Esophagus squamous epithelium (tissue), 5 donors: Measurements from ENCODE around the gene IGFBP6. TPM values are rescaled to one million over a fixed set of nuclear protein-coding genes. Genes with fewer than 3 reads are reported as not detected.

Experiments used
- DNase-seq: peaks from one replicate; lab custom pipeline; 2025; lab: John Stamatoyannopoulos, UW
- H3K27ac ChIP-seq, 4 donors: fragments of 200-600 bp; sonication (generic); one replicate each; pipeline ENCODE4 v1.5.1; 2016 to 2019; ENCODE audit warnings: mild to moderate bottlenecking in 1 of 4
- H3K27me3 ChIP-seq, 4 donors: fragments of 200-600 bp; sonication (generic); 1 replicate in 3 of 4; 2 replicates in 1 of 4; pipeline versions ENCODE4 v1.5.1 to v1.6.0; 2017 to 2021; ENCODE audit warnings: antibody characterized with exemption in 1 of 4
- H3K36me3 ChIP-seq, 3 donors: fragments of 200-600 bp; sonication (generic); one replicate each; pipeline ENCODE4 v1.5.1; 2016 to 2019
- H3K4me1 ChIP-seq, 3 donors: fragments of 200-600 bp; sonication (generic); one replicate each; pipeline ENCODE4 v1.5.1; 2017 to 2019
- H3K4me3 ChIP-seq, 4 donors: fragments of 200-600 bp; sonication (generic); 1 replicate in 3 of 4; 2 replicates in 1 of 4; pipeline ENCODE4 v1.5.1; 2016 to 2019; ENCODE audit warnings: mild to moderate bottlenecking in 2 of 4, moderate library complexity in 1 of 4
- H3K9me3 ChIP-seq, 3 donors: fragments of 200-600 bp; sonication (generic); one replicate each; pipeline ENCODE4 v1.5.1; 2016 to 2019
- CTCF ChIP-seq, 6 experiments: fragments of 450-650 bp in 4 of 6; fragments of 200-600 bp in 2 of 6; sonication (generic) in 2 of 6; IDR thresholded peaks; one replicate each; pipeline ENCODE4 v1.5.1; 2016 to 2019; ENCODE audit warnings: antibody characterized with exemption in 6 of 6, mild to moderate bottlenecking in 4 of 6, moderate library complexity in 4 of 6
- POLR2A ChIP-seq, 4 donors: fragments of 450-650 bp; IDR thresholded peaks; one replicate each; pipeline ENCODE4 v1.6.1; 2017; ENCODE audit warnings: antibody characterized with exemption in 4 of 4, mild to moderate bottlenecking in 4 of 4, moderate library complexity in 3 of 4
- WGBS, 2 donors: methylation state at CpG; one replicate each; pipeline ENCODE4 v1.1.5; 2018; 5-methylcytosine and 5-hydroxymethylcytosine counted together
- intact Hi-C: fragments of 100-400 bp; cut with DNase I; formaldehyde crosslinking; loops from one replicate; pipeline ENCODE4 v1.15.0; 2022
- total RNA-seq, 4 donors: library from RNA; depleted of rRNA; stranded (reverse); fragments of >200 nt; gene quantifications; one replicate each; pipeline ENCODE4 v1.1.0, GENCODE V29; 2016
- donor health status: DM: yes; HTN: yes; CAD: no.

IGFBP6 gene
- total RNA-seq, 4 donors from 2014 or later = 34.5 to 506 (median 94.0) TPM

DNA sequence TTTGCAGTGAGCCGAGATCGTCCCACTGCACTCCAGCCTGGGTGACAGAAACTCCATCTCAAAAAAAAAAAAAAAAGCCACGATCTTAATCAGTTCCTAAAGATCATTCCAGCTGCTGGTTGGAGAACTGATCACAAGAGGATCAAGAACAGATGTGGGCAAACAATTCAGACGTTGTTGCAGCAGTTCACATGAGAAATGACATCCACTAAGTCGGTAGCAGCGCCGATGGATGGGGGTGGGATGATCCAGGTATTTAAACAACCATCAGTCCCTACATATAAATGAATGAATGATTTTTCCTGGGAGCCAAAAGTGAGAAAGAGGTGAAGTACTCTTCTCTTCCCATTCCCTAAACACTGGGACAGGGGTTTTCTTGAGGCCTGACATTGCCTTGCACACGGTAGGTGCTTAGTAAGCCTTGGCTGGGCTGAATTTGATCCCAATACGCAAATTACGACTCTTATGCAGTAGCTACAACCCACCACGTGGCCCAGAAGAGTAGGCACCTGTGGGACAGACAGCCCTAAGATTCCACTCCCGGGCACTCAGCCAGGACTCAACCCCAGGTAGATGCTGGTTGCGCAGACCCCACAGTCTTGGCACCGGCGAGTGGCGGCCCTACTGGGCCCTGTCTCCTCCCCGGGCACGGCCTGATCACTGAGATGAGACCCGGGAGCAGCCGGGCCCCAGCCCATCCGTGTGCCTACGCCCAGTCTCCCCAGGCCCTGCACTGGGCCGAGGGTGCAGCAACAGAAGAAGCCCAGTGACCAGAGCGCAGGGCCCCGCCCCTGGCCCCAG, 18.8 kb upstream of the IGFBP6 start:
- H3K4me1 ChIP-seq = peaks cover 24 to 57% (median 38%) of the 10 kb centered on the region in 3 donors
- TF ChIP-seq POLR2A (IDR thresholded peaks at IDR 0.05) (no peak), CTCF (IDR thresholded peaks at IDR 0.05) (peak in 2 of 6 experiments; percentile 9 to 16)
- WGBS, 2 donors = 35 to 42% methylated on average over 10 to 12 of the region's 25 CpGs
- H3K27me3 ChIP-seq = no peaks in the 10 kb centered on the region
- DNase-seq = no peak
- H3K27ac ChIP-seq = peak overlapping the region; percentile 82 to 97 (median 94)
- intact Hi-C loops = no loop called here
- H3K4me3 ChIP-seq = peak overlapping the region; percentile 60 to 87 (median 78)
- H3K36me3 ChIP-seq = peaks cover 5 to 39% (median 11%) of the 10 kb centered on the region in 3 donors
- H3K9me3 ChIP-seq = no peaks in the 10 kb centered on the region

GRCh38 chr12:53079226-53080117, 18.0 kb upstream of the IGFBP6 start, which contains the start of gene SPRYD3:
TSS of gene SPRYD3 (minus strand) at chr12:53079390. CDS start at chr12:53079333, 57 bp downstream.
- 5 to 6% methylated on average over 17 to 20 of the region's 67 CpGs for WGBS, 2 donors

DNA sequence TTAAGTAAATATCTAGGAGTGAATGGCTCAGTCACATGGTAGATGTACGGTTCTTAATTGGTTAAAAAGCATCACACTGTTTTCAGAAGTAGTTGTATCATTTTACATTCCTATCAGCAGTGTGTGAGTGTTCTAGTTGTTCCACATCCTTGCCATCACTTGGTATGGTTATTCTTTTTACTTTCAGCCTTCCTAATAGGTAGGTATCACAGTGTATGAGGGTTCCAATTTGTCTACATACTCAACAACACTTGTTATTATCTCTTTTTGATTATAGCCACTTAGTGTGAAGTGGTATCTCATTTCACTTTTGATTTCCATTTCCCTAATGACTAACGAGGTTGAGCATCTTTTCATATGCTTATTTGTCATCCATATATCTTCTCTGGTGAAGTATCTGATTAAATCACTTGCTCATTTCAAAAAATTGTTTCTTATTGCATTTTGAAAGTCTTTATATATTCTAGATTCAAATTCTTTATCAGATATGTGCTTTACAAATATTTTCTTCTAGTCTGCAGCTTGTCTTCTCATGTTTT, 14.8 kb upstream of the IGFBP6 start:
- intact Hi-C loops = no loop called here
- TF ChIP-seq POLR2A (IDR thresholded peaks at IDR 0.05) (no peak), CTCF (IDR thresholded peaks at IDR 0.05) (no peak)
- Histone ChIP-seq H3K27me3 (no peaks in the 10 kb centered on the region), H3K4me3 (no peak overlapping the region), H3K36me3 (no peaks in the 10 kb centered on the region), H3K9me3 (no peaks in the 10 kb centered on the region), H3K4me1 (peaks cover 12 to 24% (median 17%) of the 10 kb centered on the region in 3 donors), H3K27ac (no peak overlapping the region)
- WGBS, 2 donors = 41 to 59% methylated on average over 2 of the region's 2 CpGs
- DNase-seq = no peak

More at GRCh38 chr12:53079226-53080117, 18.0 kb upstream of the IGFBP6 start, which contains the start of gene SPRYD3:
- Histone ChIP-seq H3K36me3 (peaks cover 5 to 31% (median 10%) of the 10 kb centered on the region in 3 donors), H3K9me3 (no peaks in the 10 kb centered on the region), H3K27ac (peak within 1 kb of the TSS; percentile 82 to 97 (median 94)), H3K4me3 (peak within 1 kb of the TSS; percentile 60 to 87 (median 78)), H3K27me3 (no peaks in the 10 kb centered on the region), H3K4me1 (peaks cover 17 to 49% (median 30%) of the 10 kb centered on the region in 3 donors)
- TF ChIP-seq POLR2A (IDR thresholded peaks at IDR 0.05) (peak in 3 of 4 donors; percentile 68 to 94 (median 90)), CTCF (IDR thresholded peaks at IDR 0.05) (no peak)
- peak; percentile 95 for DNase-seq
- intact Hi-C loops = no loop called here

- Histone ChIP-seq H3K36me3 (no peaks in the 10 kb centered on the region), H3K27me3 (no peaks in the 10 kb centered on the region), H3K4me1 (no peaks in the 10 kb centered on the region), H3K4me3 (no peak overlapping the region), H3K27ac (no peak overlapping the region), H3K9me3 (no peaks in the 10 kb centered on the region)
- 83 to 86% methylated on average over 3 of the region's 3 CpGs for WGBS, 2 donors
- TF ChIP-seq POLR2A (IDR thresholded peaks at IDR 0.05) (no peak), CTCF (IDR thresholded peaks at IDR 0.05) (no peak)
- intact Hi-C loops = no loop called here
- no peak for DNase-seq
Observed at GRCh38 chr12:53086361-53086760, 11.1 kb upstream of the IGFBP6 start.
